HepG2 (cell line): ENCODE measurements around the gene ARL2. TPM values are rescaled to one million over a fixed set of nuclear protein-coding genes. Genes with fewer than 3 reads are reported as not detected.

Experiments
- ATF1 ChIP-seq: IDR thresholded peaks from 2 replicates; pipeline ENCODE4 v1.6.1; 2016; ENCODE audit warnings: mild to moderate bottlenecking, control low read depth
- MTA3 ChIP-seq: sonication (generic); formaldehyde crosslinking; IDR thresholded peaks from 2 replicates; pipeline ENCODE4 v1.4.0; 2020; ENCODE audit warnings: missing genetic modification reagents
- SP5 ChIP-seq: IDR thresholded peaks from 2 replicates; pipeline ENCODE4 v1.6.1; 2016; ENCODE audit warnings: low read depth, borderline replicate concordance
- XRCC5 ChIP-seq: fragments of 200-400 bp; formaldehyde crosslinking; optimal IDR thresholded peaks from 2 replicates; pipeline ENCODE3; 2017; ENCODE audit warnings: mild to moderate bottlenecking, low read length
- ZNF253 ChIP-seq: sonication (generic); formaldehyde crosslinking; IDR thresholded peaks from 2 replicates; pipeline ENCODE4 v1.8.0; 2022; ENCODE audit warnings: mild to moderate bottlenecking, missing genetic modification reagents, borderline replicate concordance
- ZNF468 ChIP-seq: sonication (generic); formaldehyde crosslinking; IDR thresholded peaks from 2 replicates; pipeline ENCODE4 v1.8.0; 2022; ENCODE audit warnings: mild to moderate bottlenecking, moderate library complexity, missing genetic modification reagents
- polyA plus RNA-seq, 8 experiments: library from polyadenylated mRNA; depleted of rRNA in 3 of 8; stranded (reverse) in 7 of 8; unstranded in 1 of 8; fragments of >200 nt; fragmentation: Illumina TruSeq in 4 of 8; extraction: Trizol in 4 of 8; gene quantifications; 2 replicates each; pipeline versions ENCODE4 v1.2.1 to v1.2.3, GENCODE V29; 2011 to 2016; ENCODE audit warnings: low read depth in 4 of 8, missing spikeins in 1 of 8, mixed read lengths in 1 of 8; ENCODE audit not compliant: insufficient read depth in 1 of 8
- total RNA-seq, 5 experiments: library from RNA; depleted of rRNA; stranded (reverse); fragments of >200 nt; fragmentation: Illumina TruSeq; extraction: Trizol; gene quantifications; 2 replicates each; pipeline ENCODE4 v1.2.3, GENCODE V29; 2016; ENCODE audit warnings: low read depth in 1 of 5
- TF ChIP-seq, protein P1 (sequence below): sonication (generic); formaldehyde crosslinking; IDR thresholded peaks from 2 replicates; pipeline ENCODE4 v1.4.0; 2020; ENCODE audit warnings: missing genetic modification reagents
- TF ChIP-seq, protein P2 (sequence below): sonication (generic); formaldehyde crosslinking; IDR thresholded peaks from 2 replicates; pipeline ENCODE4 v1.8.0; 2022; ENCODE audit warnings: missing genetic modification reagents, mild to moderate bottlenecking, borderline replicate concordance
- TF ChIP-seq, protein P3 (sequence below): sonication (generic); formaldehyde crosslinking; IDR thresholded peaks from 2 replicates; pipeline ENCODE4 v1.4.0; 2020; ENCODE audit warnings: missing genetic modification reagents
- TF ChIP-seq, protein P4 (sequence below), 2 experiments: IDR thresholded peaks; 2 replicates each; pipeline ENCODE4 v1.6.1; 2011 to 2012; ENCODE audit warnings: low read length in 2 of 2, borderline replicate concordance in 1 of 2, low read depth in 1 of 2, mild to moderate bottlenecking in 1 of 2, moderate library complexity in 1 of 2
- TF ChIP-seq, protein P5 (sequence below): sonication (generic); formaldehyde crosslinking; IDR thresholded peaks from 2 replicates; pipeline ENCODE4 v1.5.0; 2020; ENCODE audit warnings: mild to moderate bottlenecking, missing genetic modification reagents

Gene ARL2
- total and polyA plus RNA-seq, 2 of the 13 experiments (the other 11 are each of a cell fraction or from before 2014, with no cell fraction given): 82.9 to 84.4 TPM

DNA sequence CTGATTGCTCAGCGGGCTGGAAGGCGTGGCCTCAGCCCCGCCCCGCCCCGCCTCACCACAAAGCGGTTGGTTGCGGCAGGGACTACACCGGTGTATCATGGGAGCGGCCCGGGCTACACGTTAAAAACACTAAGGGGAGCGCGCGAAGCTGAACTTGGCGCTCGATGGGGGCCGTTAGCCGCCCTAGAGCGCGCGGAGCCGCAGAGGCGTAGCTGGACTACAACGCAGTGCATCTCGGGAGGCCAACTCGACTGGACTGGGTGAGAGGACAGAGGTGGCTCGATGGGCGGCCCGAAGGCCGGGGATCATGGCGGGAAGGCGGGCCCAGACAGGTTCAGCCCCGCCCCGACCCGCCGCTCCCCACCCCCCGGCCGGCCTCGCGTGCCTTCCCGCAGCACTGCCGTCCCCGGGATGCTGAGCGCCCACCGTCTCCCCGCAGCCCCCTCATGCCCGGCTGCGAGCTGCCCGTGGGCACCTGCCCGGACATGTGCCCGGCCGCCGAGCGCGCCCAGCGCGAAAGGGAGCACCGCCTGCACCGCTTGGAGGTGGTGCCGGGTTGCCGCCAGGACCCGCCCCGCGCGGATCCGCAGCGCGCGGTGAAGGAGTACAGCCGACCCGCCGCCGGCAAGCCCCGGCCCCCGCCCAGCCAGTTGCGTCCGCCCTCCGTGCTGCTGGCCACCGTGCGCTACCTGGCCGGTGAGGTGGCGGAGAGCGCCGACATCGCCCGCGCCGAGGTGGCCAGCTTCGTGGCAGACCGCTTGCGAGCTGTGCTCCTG lies 27.1 kb downstream of the ARL2 start, which contains the start of gene SAC3D1 (continued):
- TF ChIP-seq, protein P1, sequence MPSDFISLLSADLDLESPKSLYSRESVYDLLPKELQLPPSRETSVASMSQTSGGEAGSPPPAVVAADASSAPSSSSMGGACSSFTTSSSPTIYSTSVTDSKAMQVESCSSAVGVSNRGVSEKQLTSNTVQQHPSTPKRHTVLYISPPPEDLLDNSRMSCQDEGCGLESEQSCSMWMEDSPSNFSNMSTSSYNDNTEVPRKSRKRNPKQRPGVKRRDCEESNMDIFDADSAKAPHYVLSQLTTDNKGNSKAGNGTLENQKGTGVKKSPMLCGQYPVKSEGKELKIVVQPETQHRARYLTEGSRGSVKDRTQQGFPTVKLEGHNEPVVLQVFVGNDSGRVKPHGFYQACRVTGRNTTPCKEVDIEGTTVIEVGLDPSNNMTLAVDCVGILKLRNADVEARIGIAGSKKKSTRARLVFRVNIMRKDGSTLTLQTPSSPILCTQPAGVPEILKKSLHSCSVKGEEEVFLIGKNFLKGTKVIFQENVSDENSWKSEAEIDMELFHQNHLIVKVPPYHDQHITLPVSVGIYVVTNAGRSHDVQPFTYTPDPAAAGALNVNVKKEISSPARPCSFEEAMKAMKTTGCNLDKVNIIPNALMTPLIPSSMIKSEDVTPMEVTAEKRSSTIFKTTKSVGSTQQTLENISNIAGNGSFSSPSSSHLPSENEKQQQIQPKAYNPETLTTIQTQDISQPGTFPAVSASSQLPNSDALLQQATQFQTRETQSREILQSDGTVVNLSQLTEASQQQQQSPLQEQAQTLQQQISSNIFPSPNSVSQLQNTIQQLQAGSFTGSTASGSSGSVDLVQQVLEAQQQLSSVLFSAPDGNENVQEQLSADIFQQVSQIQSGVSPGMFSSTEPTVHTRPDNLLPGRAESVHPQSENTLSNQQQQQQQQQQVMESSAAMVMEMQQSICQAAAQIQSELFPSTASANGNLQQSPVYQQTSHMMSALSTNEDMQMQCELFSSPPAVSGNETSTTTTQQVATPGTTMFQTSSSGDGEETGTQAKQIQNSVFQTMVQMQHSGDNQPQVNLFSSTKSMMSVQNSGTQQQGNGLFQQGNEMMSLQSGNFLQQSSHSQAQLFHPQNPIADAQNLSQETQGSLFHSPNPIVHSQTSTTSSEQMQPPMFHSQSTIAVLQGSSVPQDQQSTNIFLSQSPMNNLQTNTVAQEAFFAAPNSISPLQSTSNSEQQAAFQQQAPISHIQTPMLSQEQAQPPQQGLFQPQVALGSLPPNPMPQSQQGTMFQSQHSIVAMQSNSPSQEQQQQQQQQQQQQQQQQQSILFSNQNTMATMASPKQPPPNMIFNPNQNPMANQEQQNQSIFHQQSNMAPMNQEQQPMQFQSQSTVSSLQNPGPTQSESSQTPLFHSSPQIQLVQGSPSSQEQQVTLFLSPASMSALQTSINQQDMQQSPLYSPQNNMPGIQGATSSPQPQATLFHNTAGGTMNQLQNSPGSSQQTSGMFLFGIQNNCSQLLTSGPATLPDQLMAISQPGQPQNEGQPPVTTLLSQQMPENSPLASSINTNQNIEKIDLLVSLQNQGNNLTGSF: peak; percentile 44; the same call in 1 of the 2 replicates
- TF ChIP-seq, protein P2, sequence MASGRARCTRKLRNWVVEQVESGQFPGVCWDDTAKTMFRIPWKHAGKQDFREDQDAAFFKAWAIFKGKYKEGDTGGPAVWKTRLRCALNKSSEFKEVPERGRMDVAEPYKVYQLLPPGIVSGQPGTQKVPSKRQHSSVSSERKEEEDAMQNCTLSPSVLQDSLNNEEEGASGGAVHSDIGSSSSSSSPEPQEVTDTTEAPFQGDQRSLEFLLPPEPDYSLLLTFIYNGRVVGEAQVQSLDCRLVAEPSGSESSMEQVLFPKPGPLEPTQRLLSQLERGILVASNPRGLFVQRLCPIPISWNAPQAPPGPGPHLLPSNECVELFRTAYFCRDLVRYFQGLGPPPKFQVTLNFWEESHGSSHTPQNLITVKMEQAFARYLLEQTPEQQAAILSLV (CRISPR knock-in tag): 0 out of 2 replicates have a peak, but pooled peaks have one; percentile 19
- TF ChIP-seq, protein P3, sequence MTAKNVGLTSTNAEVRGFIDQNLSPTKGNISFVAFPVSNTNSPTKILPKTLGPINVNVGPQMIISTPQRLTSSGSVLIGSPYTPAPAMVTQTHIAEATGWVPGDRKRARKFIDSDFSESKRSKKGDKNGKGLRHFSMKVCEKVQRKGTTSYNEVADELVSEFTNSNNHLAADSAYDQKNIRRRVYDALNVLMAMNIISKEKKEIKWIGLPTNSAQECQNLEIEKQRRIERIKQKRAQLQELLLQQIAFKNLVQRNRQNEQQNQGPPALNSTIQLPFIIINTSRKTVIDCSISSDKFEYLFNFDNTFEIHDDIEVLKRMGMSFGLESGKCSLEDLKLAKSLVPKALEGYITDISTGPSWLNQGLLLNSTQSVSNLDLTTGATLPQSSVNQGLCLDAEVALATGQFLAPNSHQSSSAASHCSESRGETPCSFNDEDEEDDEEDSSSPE (CRISPR knock-in tag): peak; percentile 98
- 0 out of 2 replicates have a peak, but pooled peaks have one; percentile 17 for TF ChIP-seq ZNF253
- peak; percentile 75; the same call in 1 of the 2 replicates for TF ChIP-seq ZNF468 (CRISPR knock-in tag)
- TF ChIP-seq ATF1 (CRISPR knock-in tag): peak; percentile 39; the same call in 1 of the 2 replicates
- TF ChIP-seq MTA3: no peak
- peak; percentile 17; the same call in 1 of the 2 replicates for TF ChIP-seq SP5 (CRISPR knock-in tag)
- TF ChIP-seq, protein P4, sequence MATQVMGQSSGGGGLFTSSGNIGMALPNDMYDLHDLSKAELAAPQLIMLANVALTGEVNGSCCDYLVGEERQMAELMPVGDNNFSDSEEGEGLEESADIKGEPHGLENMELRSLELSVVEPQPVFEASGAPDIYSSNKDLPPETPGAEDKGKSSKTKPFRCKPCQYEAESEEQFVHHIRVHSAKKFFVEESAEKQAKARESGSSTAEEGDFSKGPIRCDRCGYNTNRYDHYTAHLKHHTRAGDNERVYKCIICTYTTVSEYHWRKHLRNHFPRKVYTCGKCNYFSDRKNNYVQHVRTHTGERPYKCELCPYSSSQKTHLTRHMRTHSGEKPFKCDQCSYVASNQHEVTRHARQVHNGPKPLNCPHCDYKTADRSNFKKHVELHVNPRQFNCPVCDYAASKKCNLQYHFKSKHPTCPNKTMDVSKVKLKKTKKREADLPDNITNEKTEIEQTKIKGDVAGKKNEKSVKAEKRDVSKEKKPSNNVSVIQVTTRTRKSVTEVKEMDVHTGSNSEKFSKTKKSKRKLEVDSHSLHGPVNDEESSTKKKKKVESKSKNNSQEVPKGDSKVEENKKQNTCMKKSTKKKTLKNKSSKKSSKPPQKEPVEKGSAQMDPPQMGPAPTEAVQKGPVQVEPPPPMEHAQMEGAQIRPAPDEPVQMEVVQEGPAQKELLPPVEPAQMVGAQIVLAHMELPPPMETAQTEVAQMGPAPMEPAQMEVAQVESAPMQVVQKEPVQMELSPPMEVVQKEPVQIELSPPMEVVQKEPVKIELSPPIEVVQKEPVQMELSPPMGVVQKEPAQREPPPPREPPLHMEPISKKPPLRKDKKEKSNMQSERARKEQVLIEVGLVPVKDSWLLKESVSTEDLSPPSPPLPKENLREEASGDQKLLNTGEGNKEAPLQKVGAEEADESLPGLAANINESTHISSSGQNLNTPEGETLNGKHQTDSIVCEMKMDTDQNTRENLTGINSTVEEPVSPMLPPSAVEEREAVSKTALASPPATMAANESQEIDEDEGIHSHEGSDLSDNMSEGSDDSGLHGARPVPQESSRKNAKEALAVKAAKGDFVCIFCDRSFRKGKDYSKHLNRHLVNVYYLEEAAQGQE (IDR thresholded peaks at IDR 0.05; ENCODE audit: borderline replicate concordance in 1 of 2, low read depth in 1 of 2, low read length in 2 of 2): no peak
- TF ChIP-seq XRCC5: peak; percentile 59
- TF ChIP-seq, protein P5, sequence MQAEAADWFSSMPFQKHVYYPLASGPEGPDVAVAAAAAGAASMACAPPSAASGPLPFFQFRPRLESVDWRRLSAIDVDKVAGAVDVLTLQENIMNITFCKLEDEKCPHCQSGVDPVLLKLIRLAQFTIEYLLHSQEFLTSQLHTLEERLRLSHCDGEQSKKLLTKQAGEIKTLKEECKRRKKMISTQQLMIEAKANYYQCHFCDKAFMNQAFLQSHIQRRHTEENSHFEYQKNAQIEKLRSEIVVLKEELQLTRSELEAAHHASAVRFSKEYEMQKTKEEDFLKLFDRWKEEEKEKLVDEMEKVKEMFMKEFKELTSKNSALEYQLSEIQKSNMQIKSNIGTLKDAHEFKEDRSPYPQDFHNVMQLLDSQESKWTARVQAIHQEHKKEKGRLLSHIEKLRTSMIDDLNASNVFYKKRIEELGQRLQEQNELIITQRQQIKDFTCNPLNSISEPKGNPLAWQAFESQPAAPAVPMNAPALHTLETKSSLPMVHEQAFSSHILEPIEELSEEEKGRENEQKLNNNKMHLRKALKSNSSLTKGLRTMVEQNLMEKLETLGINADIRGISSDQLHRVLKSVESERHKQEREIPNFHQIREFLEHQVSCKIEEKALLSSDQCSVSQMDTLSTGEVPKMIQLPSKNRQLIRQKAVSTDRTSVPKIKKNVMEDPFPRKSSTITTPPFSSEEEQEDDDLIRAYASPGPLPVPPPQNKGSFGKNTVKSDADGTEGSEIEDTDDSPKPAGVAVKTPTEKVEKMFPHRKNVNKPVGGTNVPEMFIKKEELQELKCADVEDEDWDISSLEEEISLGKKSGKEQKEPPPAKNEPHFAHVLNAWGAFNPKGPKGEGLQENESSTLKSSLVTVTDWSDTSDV (CRISPR knock-in tag): peak; percentile 74; the same call in 1 of the 2 replicates
